RWPE1 (cell line): Measurements from ENCODE around the gene LHX1.

Source experiments
- CTCF ChIA-PET: fragments of 350-600 bp; sonication (Branson Sonifier 250); formaldehyde crosslinking; extraction: SDS; loops from one replicate; lab custom pipeline; 2021; lab: Yijun Ruan, JAX
- POLR2A ChIA-PET: fragments of 400-600 bp; formaldehyde crosslinking; extraction: SDS; loops from one replicate; lab custom pipeline; 2020; ENCODE audit warnings: antibody characterized with exemption; ENCODE audit not compliant: low non-redundant PET; lab: Yijun Ruan, JAX
- DNase-seq: peaks from one replicate; pipeline ENCODE4 v3.0.0; 2012; ENCODE audit warnings: low spot score
- H3K27ac ChIP-seq: fragments of 450-650 bp; 2 replicates; pipeline ENCODE4 v1.5.1; 2017
- CTCF ChIP-seq: fragments of 450-650 bp; conservative IDR thresholded peaks from 2 replicates; pipeline ENCODE4 v1.5.1; 2017; ENCODE audit warnings: low read depth, mild to moderate bottlenecking

The LHX1 gene

GRCh38 chr17:36894177-36894576 is 43.1 kb upstream of the LHX1 start:
- no peak for TF ChIP-seq CTCF
- H3K27ac ChIP-seq, result no peak overlapping the region
- ChIA-PET POLR2A (no interaction called here), CTCF (no interaction called here)
- DNase-seq, result no peak

GRCh38 chr17:36894925-36895324 is 42.4 kb upstream of the LHX1 start:
- ChIA-PET CTCF (no interaction called here), POLR2A (no interaction called here)
- DNase-seq, result no peak
- no peak for TF ChIP-seq CTCF
- H3K27ac ChIP-seq, result no peak overlapping the region

- CTCF ChIA-PET, result no interaction called here
- POLR2A ChIA-PET, result no interaction called here
- H3K27ac ChIP-seq, result no peak overlapping the region
- DNase-seq, result no peak
- no peak for TF ChIP-seq CTCF
These were observed 37.8 kb upstream of the LHX1 start for GRCh38 chr17:36899250-36900159.

- no peak for DNase-seq
- CTCF ChIA-PET, result no interaction called here
- POLR2A ChIA-PET, result no interaction called here
These were observed 37.1 kb upstream of the LHX1 start for GRCh38 chr17:36900160-36900512.

GRCh38 chr17:36901506-36901905 is 35.8 kb upstream of the LHX1 start:
- DNase-seq, result no peak
- no peak for TF ChIP-seq CTCF
- ChIA-PET POLR2A (no interaction called here), CTCF (interaction anchor here (0.6 kb wide), 1 partner anchor 160 kb away, joined by 3 read pairs; no protein-coding TSS in a partner anchor)
- no peak overlapping the region for H3K27ac ChIP-seq

More at GRCh38 chr17:36900160-36900512, 37.1 kb upstream of the LHX1 start:
- TF ChIP-seq CTCF, result no peak
- H3K27ac ChIP-seq, result no peak overlapping the region

- no peak for TF ChIP-seq CTCF
- DNase-seq, result no peak
- ChIA-PET POLR2A (no interaction called here), CTCF (interaction anchor here (0.6 kb wide), 1 partner anchor 269 kb away, joined by 3 read pairs; no protein-coding TSS in a partner anchor)
- no peak overlapping the region for H3K27ac ChIP-seq
These were observed 29.9 kb upstream of the LHX1 start for GRCh38 chr17:36907407-36907806.
